Mucosa of rectum (tissue), 2 donors: ENCODE data around the gene RAET1E.
"Not testable (repeated sequence)": the region's sequence is repeated elsewhere in the genome, so short reads cannot be mapped to it uniquely, and the experiment has no call there.

Experiments used
- H3K27ac ChIP-seq, 2 donors: one replicate each; pipeline ENCODE4 v1.7.0; 2013; ENCODE audit warnings: inconsistent platforms in 2 of 2, low read depth in 2 of 2, low read length in 2 of 2
- H3K27me3 ChIP-seq, 2 donors: one replicate each; pipeline ENCODE4 v1.7.0; 2013; ENCODE audit warnings: low read length in 2 of 2; ENCODE audit not compliant: control insufficient read depth in 2 of 2, insufficient read depth in 2 of 2
- H3K36me3 ChIP-seq, 2 donors: one replicate each; pipeline ENCODE4 v1.7.0; 2013; ENCODE audit warnings: low read length in 2 of 2; ENCODE audit not compliant: control insufficient read depth in 2 of 2, insufficient read depth in 2 of 2
- H3K4me1 ChIP-seq, 2 donors: one replicate each; pipeline ENCODE4 v1.7.0; 2013; ENCODE audit warnings: low read length in 2 of 2, mild to moderate bottlenecking in 1 of 2; ENCODE audit not compliant: control insufficient read depth in 2 of 2, insufficient read depth in 2 of 2
- H3K4me3 ChIP-seq, 2 donors: one replicate each; pipeline ENCODE4 v1.7.0; 2013; ENCODE audit warnings: low read length in 2 of 2
- H3K9ac ChIP-seq, 2 donors: one replicate each; pipeline ENCODE4 v1.7.0; 2013; ENCODE audit warnings: low read length in 2 of 2, low read depth in 1 of 2, mild to moderate bottlenecking in 1 of 2
- H3K9me3 ChIP-seq, 2 donors: one replicate each; pipeline ENCODE4 v1.7.0; 2013; ENCODE audit warnings: low read length in 2 of 2; ENCODE audit not compliant: control insufficient read depth in 2 of 2
- donor health status: healthy.
- donor health status: Normal muscosa, but diverticular disease.

RAET1E gene

GRCh38 chr6:149921361-149921760 lies 23.4 kb upstream of the RAET1E start:
- H3K27me3 ChIP-seq, result peaks cover 0 to 15% of the 10 kb centered on the region in 2 donors

GRCh38 chr6:149919834-149920225 lies 21.9 kb upstream of the RAET1E start:
- peaks cover 0 to 10% of the 10 kb centered on the region in 2 donors for H3K27me3 ChIP-seq

More at GRCh38 chr6:149921361-149921760, 23.4 kb upstream of the RAET1E start:
- H3K9me3 ChIP-seq, result no peaks in the 10 kb centered on the region
- no peaks in the 10 kb centered on the region for H3K36me3 ChIP-seq
- H3K4me3 ChIP-seq, result no peak overlapping the region
- H3K27ac ChIP-seq, result no peak overlapping the region
- H3K9ac ChIP-seq, result no peak overlapping the region
- peaks cover 15 to 21% of the 10 kb centered on the region in 2 donors for H3K4me1 ChIP-seq

GRCh38 chr6:149919126-149919833 lies 21.4 kb upstream of the RAET1E start:
- H3K4me1 ChIP-seq, result peaks cover 9 to 11% of the 10 kb centered on the region in 2 donors
- H3K27ac ChIP-seq, H3K9ac ChIP-seq, H3K9me3 ChIP-seq, H3K4me3 ChIP-seq, H3K36me3 ChIP-seq, H3K27me3 ChIP-seq: not testable (repeated sequence)

More at GRCh38 chr6:149919834-149920225, 21.9 kb upstream of the RAET1E start:
- Histone ChIP-seq H3K9me3 (no peaks in the 10 kb centered on the region), H3K9ac (no peak overlapping the region), H3K27ac (no peak overlapping the region), H3K36me3 (no peaks in the 10 kb centered on the region), H3K4me3 (no peak overlapping the region), H3K4me1 (peaks cover 9 to 11% of the 10 kb centered on the region in 2 donors)

GRCh38 chr6:149918151-149918905 lies 20.4 kb upstream of the RAET1E start:
- H3K27me3 ChIP-seq, result peaks cover 0 to 6% of the 10 kb centered on the region in 2 donors
- H3K9ac ChIP-seq, result no peak overlapping the region
- no peak overlapping the region for H3K27ac ChIP-seq
- H3K9me3 ChIP-seq, result no peaks in the 10 kb centered on the region
- H3K36me3 ChIP-seq, result no peaks in the 10 kb centered on the region
- H3K4me3 ChIP-seq, result no peak overlapping the region
- H3K4me1 ChIP-seq, result peaks cover 7 to 8% of the 10 kb centered on the region in 2 donors

GRCh38 chr6:149917679-149918078 lies 19.8 kb upstream of the RAET1E start:
- Histone ChIP-seq H3K4me1 (peaks cover under 1 to 5% of the 10 kb centered on the region in 2 donors), H3K4me3 (no peak overlapping the region), H3K9me3 (no peaks in the 10 kb centered on the region), H3K36me3 (no peaks in the 10 kb centered on the region), H3K9ac (no peak overlapping the region), H3K27ac (no peak overlapping the region), H3K27me3 (peaks cover 0 to 3% of the 10 kb centered on the region in 2 donors)

GRCh38 chr6:149915970-149916865 lies 18.3 kb upstream of the RAET1E start:
- H3K9me3 ChIP-seq, result no peaks in the 10 kb centered on the region
- H3K27me3 ChIP-seq, result no peaks in the 10 kb centered on the region
- H3K36me3 ChIP-seq, result no peaks in the 10 kb centered on the region
- H3K4me3 ChIP-seq, result no peak overlapping the region
- no peak overlapping the region for H3K27ac ChIP-seq
- H3K9ac ChIP-seq, result no peak overlapping the region
- no peaks in the 10 kb centered on the region for H3K4me1 ChIP-seq

GRCh38 chr6:149913540-149914240 lies 15.8 kb upstream of the RAET1E start:
- Histone ChIP-seq H3K9ac (no peak overlapping the region), H3K36me3 (no peaks in the 10 kb centered on the region), H3K27ac (no peak overlapping the region), H3K9me3 (no peaks in the 10 kb centered on the region), H3K4me1 (no peaks in the 10 kb centered on the region), H3K27me3 (no peaks in the 10 kb centered on the region), H3K4me3 (no peak overlapping the region)

GRCh38 chr6:149913085-149913484 lies 15.2 kb upstream of the RAET1E start:
- Histone ChIP-seq H3K9ac (no peak overlapping the region), H3K9me3 (no peaks in the 10 kb centered on the region), H3K27ac (no peak overlapping the region), H3K4me1 (no peaks in the 10 kb centered on the region), H3K4me3 (no peak overlapping the region), H3K36me3 (no peaks in the 10 kb centered on the region), H3K27me3 (no peaks in the 10 kb centered on the region)

- H3K27ac ChIP-seq, H3K27me3 ChIP-seq, H3K4me3 ChIP-seq: not testable (repeated sequence)
Measured at GRCh38 chr6:149912680-149913079, 14.8 kb upstream of the RAET1E start.

More at GRCh38 chr6:149912680-149913079, 14.8 kb upstream of the RAET1E start:
- not testable (repeated sequence) for H3K4me1 ChIP-seq, H3K9ac ChIP-seq, H3K36me3 ChIP-seq, H3K9me3 ChIP-seq
